HCT116 (cell line): ENCODE results near the gene OSBPL1A. TPM values are rescaled to one million over a fixed set of nuclear protein-coding genes. Genes with fewer than 3 reads are reported as not detected.

ENCODE experiments used
- ATAC-seq: fragments of 200-7000 bp; cut with Tn5 transposase; 2 replicates; pipeline ENCODE4 v1.9.1; 2020; ENCODE audit warnings: mild to moderate bottlenecking, moderate library complexity
- BruUV-seq: library from RNA; stranded (reverse); fragments of 400-500 nt; replicated peaks from 2 replicates; lab custom pipeline; 2021; lab: Mats Ljungman, UMichigan
- CTCF ChIA-PET: fragments of 300-600 bp; sonication (Branson Sonifier 250); formaldehyde crosslinking; loops from one replicate; lab custom pipeline; 2021; ENCODE audit warnings: antibody characterized with exemption; lab: Charles Lee
- POLR2A ChIA-PET: fragments of 300-600, 350-600 bp; sonication (Branson Sonifier 250); formaldehyde crosslinking; loops from one replicate; lab custom pipeline; 2021; ENCODE audit warnings: antibody characterized with exemption; lab: Charles Lee
- RAD21 ChIA-PET, 2 experiments: fragments of 300-600 bp; sonication (Branson Sonifier 250); formaldehyde crosslinking; loops; one replicate each; lab custom pipeline; 2023; ENCODE audit warnings: low total read pairs in 2 of 2; ENCODE audit not compliant: uncharacterized antibody in 2 of 2, unreplicated experiment in 2 of 2, low non-redundant PET in 1 of 2; lab: Charles Lee
- DNase-seq: peaks from one replicate; pipeline ENCODE4 v3.0.0-alpha.2; 2010; ENCODE audit warnings: low read depth, low spot score
- H2AFZ ChIP-seq: fragments of 200-600 bp; shearing (Covaris generic), sonication (generic); 2 replicates; pipeline ENCODE4 v1.6.1; 2017; ENCODE audit warnings: low read depth, mixed run types, mixed read lengths, antibody characterized with exemption, low read length; ENCODE audit not compliant: poor library complexity, severe bottlenecking
- H3K27ac ChIP-seq: 2 replicates; pipeline ENCODE4 v1.5.1; 2012; ENCODE audit warnings: low read depth, low read length
- H3K27me3 ChIP-seq: fragments of 200-600 bp; sonication (generic); 2 replicates; pipeline ENCODE4 v1.6.1; 2016; ENCODE audit warnings: mixed run types, low read length, mixed read lengths; ENCODE audit not compliant: insufficient read depth
- H3K36me3 ChIP-seq, 2 experiments: fragments of 200-500 bp in 1 of 2; fragments of 200-600 bp in 1 of 2; sonication (Bioruptor generic) in 1 of 2; sonication (generic) in 1 of 2; 2 replicates each; pipeline versions ENCODE4 v1.5.1 to v1.6.1; 2014 to 2016; ENCODE audit warnings: low read length in 2 of 2, inconsistent platforms in 1 of 2, mixed read lengths in 1 of 2, mixed run types in 1 of 2; ENCODE audit not compliant: insufficient read depth in 2 of 2, control insufficient read depth in 1 of 2
- H3K4me1 ChIP-seq, 2 experiments: fragments of 200-600 bp in 1 of 2; sonication (generic) in 1 of 2; 2 replicates each; pipeline versions ENCODE4 v1.5.1 to v1.6.1; 2012 to 2017; ENCODE audit warnings: low read length in 2 of 2, inconsistent platforms in 1 of 2, mild to moderate bottlenecking in 1 of 2, mixed read lengths in 1 of 2, mixed run types in 1 of 2, moderate library complexity in 1 of 2; ENCODE audit not compliant: insufficient read depth in 2 of 2, control insufficient read depth in 1 of 2
- H3K4me2 ChIP-seq: fragments of 200-600 bp; sonication (generic); 2 replicates; pipeline ENCODE4 v1.6.1; 2017; ENCODE audit warnings: mixed run types, low read length, mixed read lengths
- H3K4me3 ChIP-seq, 2 experiments: fragments of 200-600 bp in 1 of 2; sonication (generic) in 1 of 2; replicated peaks in 1 of 2; 2 replicates each; pipeline ENCODE4 v1.5.1; 2011 to 2016; ENCODE audit warnings: low read length in 2 of 2, control low read depth in 1 of 2, low read depth in 1 of 2, mild to moderate bottlenecking in 1 of 2, mixed read lengths in 1 of 2, mixed run types in 1 of 2
- H3K79me2 ChIP-seq: fragments of 200-600 bp; sonication (generic); 2 replicates; pipeline ENCODE4 v1.6.1; 2017; ENCODE audit warnings: mild to moderate bottlenecking, mixed run types, low read length, moderate library complexity, mixed read lengths; ENCODE audit not compliant: insufficient read depth
- H3K9ac ChIP-seq: fragments of 200-600 bp; sonication (generic); 2 replicates; pipeline ENCODE4 v1.6.1; 2016; ENCODE audit warnings: low read length, mixed read lengths
- H3K9me2 ChIP-seq: fragments of 200-600 bp; sonication (generic), shearing (Covaris generic); 2 replicates; pipeline ENCODE4 v1.6.1; 2017; ENCODE audit warnings: mixed run types, mild to moderate bottlenecking, moderate library complexity; ENCODE audit not compliant: insufficient read depth
- H3K9me3 ChIP-seq, 2 experiments: fragments of 200-500 bp in 1 of 2; fragments of 200-600 bp in 1 of 2; sonication (Bioruptor generic) in 1 of 2; sonication (generic) in 1 of 2; 2 replicates each; pipeline ENCODE4 v1.6.1; 2014 to 2017; ENCODE audit warnings: low read length in 2 of 2, mixed read lengths in 2 of 2, inconsistent platforms in 1 of 2, low read depth in 1 of 2, mild to moderate bottlenecking in 1 of 2, mixed run types in 1 of 2, moderate library complexity in 1 of 2; ENCODE audit not compliant: control insufficient read depth in 1 of 2, insufficient read depth in 1 of 2
- H4K20me1 ChIP-seq: fragments of 200-600 bp; sonication (generic), shearing (Covaris generic); 2 replicates; pipeline ENCODE4 v1.6.1; 2017; ENCODE audit warnings: mixed run types, mild to moderate bottlenecking, moderate library complexity; ENCODE audit not compliant: insufficient read depth
- ATF3 ChIP-seq: IDR thresholded peaks from 2 replicates; pipeline ENCODE4 v1.6.1; 2012
- CBX3 ChIP-seq: IDR thresholded peaks from 2 replicates; pipeline ENCODE4 v1.6.1; 2012; ENCODE audit warnings: low read depth
- EGR1 ChIP-seq: IDR thresholded peaks from 2 replicates; pipeline ENCODE4 v1.6.1; 2012; ENCODE audit warnings: low read depth
- EZH2 ChIP-seq: fragments of 200-600 bp; sonication (generic); IDR thresholded peaks from 2 replicates; pipeline ENCODE4 v1.6.1; 2017; ENCODE audit warnings: antibody characterized with exemption, mixed run types
- FOSL1 ChIP-seq: IDR thresholded peaks from 2 replicates; pipeline ENCODE4 v1.6.1; 2012; ENCODE audit warnings: low read depth
- JUND ChIP-seq: IDR thresholded peaks from 2 replicates; pipeline ENCODE4 v1.6.1; 2012
- MAX ChIP-seq: IDR thresholded peaks from 2 replicates; pipeline ENCODE4 v1.6.1; 2012
- RAD21 ChIP-seq: IDR thresholded peaks from 2 replicates; pipeline ENCODE4 v1.6.1; 2012; ENCODE audit warnings: low read depth, mild to moderate bottlenecking
- TCF7L2 ChIP-seq: IDR thresholded peaks from 2 replicates; pipeline ENCODE4 v1.7.0; 2011; ENCODE audit warnings: borderline replicate concordance, inconsistent platforms; ENCODE audit not compliant: insufficient read depth, insufficient read length; ENCODE audit errors: extremely low read depth
- ZFX ChIP-seq: fragments of 450-650 bp; IDR thresholded peaks from 2 replicates; pipeline ENCODE4 v1.6.1; 2017
- ZNF274 ChIP-seq: fragments of 200-500 bp; sonication (Bioruptor generic); IDR thresholded peaks from 2 replicates; pipeline ENCODE4 v1.6.1; 2014; ENCODE audit warnings: mild to moderate bottlenecking, low read depth, low read length, inconsistent platforms
- intact Hi-C: fragments of 100-400 bp; cut with micrococcal nuclease; formaldehyde crosslinking; loops from 2 replicates; pipeline ENCODE4 v1.10.0; 2022
- total RNA-seq: library from RNA; stranded (reverse); gene quantifications from one replicate; pipeline ENCODE4 v1.2.1, GENCODE V29; 2021; ENCODE audit not compliant: unreplicated experiment

The OSBPL1A gene
- total RNA-seq, 1 experiment from 2014 or later = 18.9 TPM

- BruUV-seq = no TSS peak
- no peak overlapping the region for H3K9ac ChIP-seq
Measured at GRCh38 chr18:24138409-24138788, 259.2 kb downstream of the OSBPL1A start.

GRCh38 chr18:24136967-24137373, 260.7 kb downstream of the OSBPL1A start:
- H3K9me3 ChIP-seq = no peaks in the 10 kb centered on the region
- no peak overlapping the region for H3K4me2 ChIP-seq
- no peak overlapping the region for H3K9ac ChIP-seq
- H3K36me3 ChIP-seq = peaks cover 0 to 7% of the 10 kb centered on the region in 2 experiments; a peak in 1 of 4 replicates
- peaks cover 8% of the 10 kb centered on the region in 2 experiments; a peak in 3 of 4 replicates for H3K4me1 ChIP-seq
- intact Hi-C loops = no loop called here
- H3K9me2 ChIP-seq = no peaks in the 10 kb centered on the region
- no TSS peak for BruUV-seq
- no peaks in the 10 kb centered on the region for H4K20me1 ChIP-seq
- ChIA-PET POLR2A (no interaction called here), RAD21 (no interaction called here), CTCF (no interaction called here)
- ATAC-seq (no peak), DNase-seq (no peak)
- H3K27ac ChIP-seq = no peak overlapping the region
- H3K79me2 ChIP-seq = no peaks in the 10 kb centered on the region
- no peak overlapping the region for H3K4me3 ChIP-seq
- H2AFZ ChIP-seq = no peak overlapping the region
- no peak for TF ChIP-seq EGR1
- H3K27me3 ChIP-seq = no peaks in the 10 kb centered on the region

More at GRCh38 chr18:24138409-24138788, 259.2 kb downstream of the OSBPL1A start:
- H3K4me1 ChIP-seq = peaks cover 8% of the 10 kb centered on the region in 2 experiments; a peak in 3 of 4 replicates
- TF ChIP-seq ATF3 = no peak
- no peak for TF ChIP-seq JUND
- TF ChIP-seq RAD21 = no peak
- no peak for TF ChIP-seq ZNF274
- no peak for TF ChIP-seq MAX
- no peak for TF ChIP-seq CBX3
- TF ChIP-seq EZH2 = no peak
- no peak for TF ChIP-seq ZFX
- no peak for TF ChIP-seq TCF7L2
- TF ChIP-seq FOSL1 = no peak
- H3K4me3 ChIP-seq = no peak overlapping the region
- H3K4me2 ChIP-seq = no peak overlapping the region
- ATAC-seq (no peak), DNase-seq (no peak)
- H3K36me3 ChIP-seq = no peaks in the 10 kb centered on the region
- no peaks in the 10 kb centered on the region for H3K27me3 ChIP-seq
- no peaks in the 10 kb centered on the region for H3K79me2 ChIP-seq
- ChIA-PET POLR2A (no interaction called here), CTCF (interaction anchor here (1.4 kb wide), 1 partner anchor 38 kb away, joined by 6 read pairs; no protein-coding TSS in a partner anchor), RAD21 (no interaction called here)
- H3K9me2 ChIP-seq = no peaks in the 10 kb centered on the region
- no peaks in the 10 kb centered on the region for H3K9me3 ChIP-seq
- no peak overlapping the region for H3K27ac ChIP-seq
- no peak overlapping the region for H2AFZ ChIP-seq
- no peaks in the 10 kb centered on the region for H4K20me1 ChIP-seq
- intact Hi-C loops = no loop called here
